Stimulated activated memory B cell treated with anti-CD40 and anti-IgM and Interleukin-4, amounts not matched to agents 10 μg/mL and 1 μg/mL and 100 μg/mL, for 72 hours (primary cell): Measurements from ENCODE around the gene TOMM34.

Experiments used
- ATAC-seq: fragments of 150-1000 bp; cut with Tn5 transposase; 2 replicates; pipeline ENCODE4 v1.10.0; 2021
- H3K27ac Mint-ChIP-seq: one replicate; pipeline ENCODE4 v1.8.0; 2022; ENCODE audit warnings: mild to moderate bottlenecking, mixed read lengths
- H3K27me3 Mint-ChIP-seq: one replicate; pipeline ENCODE4 v1.8.0; 2022; ENCODE audit warnings: mixed read lengths
- H3K36me3 Mint-ChIP-seq: one replicate; pipeline ENCODE4 v1.8.0; 2022; ENCODE audit warnings: mixed read lengths
- H3K4me1 Mint-ChIP-seq: one replicate; pipeline ENCODE4 v1.8.0; 2022; ENCODE audit warnings: mixed read lengths
- H3K4me3 Mint-ChIP-seq: one replicate; pipeline ENCODE4 v1.8.0; 2022; ENCODE audit warnings: mild to moderate bottlenecking, moderate library complexity, mixed read lengths
- H3K9me3 Mint-ChIP-seq: one replicate; pipeline ENCODE4 v1.8.0; 2022; ENCODE audit warnings: mixed read lengths

The TOMM34 gene

GRCh38 chr20:44969300-44969894, 9.2 kb upstream of the TOMM34 start:
- Mint-ChIP-seq H3K4me1 (peaks cover 60% of the 10 kb centered on the region), H3K27me3 (no peaks in the 10 kb centered on the region), H3K4me3 (peak overlapping the region; percentile 94), H3K9me3 (no peaks in the 10 kb centered on the region), H3K27ac (peak overlapping the region; percentile 97), H3K36me3 (peaks cover 58% of the 10 kb centered on the region)
- peak; percentile 35 for ATAC-seq

DNA sequence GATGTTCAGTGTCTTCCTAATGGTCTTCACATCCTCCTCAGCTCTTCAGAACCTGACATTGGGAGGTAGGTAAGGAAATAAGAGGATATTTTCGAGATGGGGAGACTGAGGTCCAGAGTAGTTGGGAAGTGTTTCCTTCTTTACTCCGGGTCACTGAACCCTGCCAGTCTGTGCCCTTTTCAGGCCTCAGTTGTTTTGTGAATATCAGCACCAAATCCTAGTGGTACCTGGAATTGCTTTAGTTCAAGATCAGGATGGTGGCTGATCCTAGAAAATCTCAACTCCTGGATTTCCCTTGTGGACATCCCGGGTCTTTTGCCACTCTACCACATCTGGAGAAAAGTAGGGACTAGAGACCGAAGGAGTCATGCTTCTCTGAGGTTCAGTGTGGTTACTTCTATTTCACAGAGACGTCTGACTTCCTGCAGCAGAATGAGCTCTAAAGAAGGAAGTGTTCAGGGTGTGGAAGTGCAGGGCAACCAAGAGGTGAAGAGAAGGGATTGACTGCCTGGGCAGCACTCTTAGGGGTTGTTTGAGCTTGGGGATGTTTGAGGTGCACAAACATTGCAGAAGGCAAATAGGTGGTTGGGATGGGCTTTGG, 7.1 kb upstream of the TOMM34 start:
- H3K4me3 Mint-ChIP-seq: peak overlapping the region; percentile 94

GRCh38 chr20:44966030-44966961, 6.1 kb upstream of the TOMM34 start, which contains the start of gene STK4:
TSS of gene STK4 (plus strand) at chr20:44966512. CDS start at chr20:44966569, 57 bp downstream.
- Mint-ChIP-seq H3K36me3 (peaks cover 40% of the 10 kb centered on the region), H3K4me3 (peak within 1 kb of the TSS; percentile 94), H3K4me1 (peaks cover 56% of the 10 kb centered on the region), H3K27me3 (no peaks in the 10 kb centered on the region), H3K9me3 (no peaks in the 10 kb centered on the region), H3K27ac (peak within 1 kb of the TSS; percentile 97)
- ATAC-seq: peak; percentile 92

More for the DNA sequence above, 7.1 kb upstream of the TOMM34 start:
- Mint-ChIP-seq H3K27me3 (no peaks in the 10 kb centered on the region), H3K27ac (peak overlapping the region; percentile 97), H3K9me3 (no peaks in the 10 kb centered on the region), H3K36me3 (peaks cover 40% of the 10 kb centered on the region), H3K4me1 (peaks cover 55% of the 10 kb centered on the region)
- peak; percentile 62 for ATAC-seq

DNA sequence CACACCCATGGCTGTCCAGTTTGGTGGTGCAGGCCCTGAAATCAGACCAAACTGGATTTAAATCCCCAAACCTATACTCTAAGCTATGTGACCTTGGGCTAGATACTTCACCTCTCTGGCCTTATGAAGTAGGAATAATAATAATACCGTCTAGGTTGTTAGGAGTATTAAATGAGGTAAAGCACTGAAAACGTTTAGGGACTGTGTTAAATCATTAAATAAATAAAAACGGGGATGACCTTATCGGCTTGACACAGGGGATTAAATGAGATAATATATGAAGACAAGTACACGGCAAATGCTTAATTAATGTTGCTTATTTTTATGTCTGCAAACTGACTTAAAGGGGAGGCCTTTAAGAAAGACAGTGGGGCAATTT, 5.4 kb upstream of the TOMM34 start:
- Mint-ChIP-seq H3K4me3 (peak overlapping the region; percentile 94), H3K27me3 (no peaks in the 10 kb centered on the region), H3K27ac (peak overlapping the region; percentile 97), H3K9me3 (no peaks in the 10 kb centered on the region), H3K4me1 (peaks cover 56% of the 10 kb centered on the region), H3K36me3 (peaks cover 34% of the 10 kb centered on the region)
- ATAC-seq: no peak

DNA sequence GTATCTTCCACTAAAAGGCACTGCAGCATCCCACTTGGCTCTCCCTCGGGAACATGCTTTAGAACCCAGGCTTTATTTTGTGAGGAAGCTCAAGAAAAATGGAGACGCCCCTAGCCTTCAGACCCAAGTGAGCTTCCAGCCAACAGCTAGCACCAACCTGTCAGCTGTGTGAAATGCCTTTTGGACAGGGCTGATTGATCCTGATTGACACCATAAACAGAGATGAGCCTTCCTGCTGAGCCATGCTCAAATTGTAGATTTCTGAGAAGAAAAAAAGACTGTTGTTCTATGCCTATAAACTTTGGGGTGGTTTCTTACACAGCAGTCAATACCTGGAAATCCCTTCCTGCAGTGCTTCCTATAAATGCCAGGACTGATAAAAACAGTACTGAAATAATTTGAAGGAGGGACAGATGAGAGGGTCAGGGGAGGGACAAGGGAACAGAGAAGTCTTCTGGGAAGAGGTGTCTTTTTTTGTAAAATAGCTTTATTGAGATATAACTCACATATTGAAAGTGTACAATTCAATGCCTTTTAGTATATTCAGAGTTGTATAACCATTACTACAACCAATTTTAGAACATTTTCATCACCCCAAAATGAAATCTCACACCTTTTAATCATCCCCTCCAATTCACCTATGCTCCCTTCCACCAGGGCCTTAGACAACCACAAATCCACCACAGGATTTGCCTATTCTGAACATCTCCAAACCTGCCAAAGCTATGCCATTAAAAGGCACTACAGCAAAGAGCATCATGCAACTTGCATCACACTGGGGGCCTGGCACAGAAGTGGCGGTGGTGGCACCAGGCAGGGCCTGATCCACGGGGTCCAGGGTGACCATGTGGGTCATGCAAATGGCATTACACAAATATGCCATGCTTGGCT, 3.4 kb upstream of the TOMM34 start:
- no peak overlapping the region for H3K27ac Mint-ChIP-seq
- H3K36me3 Mint-ChIP-seq: peaks cover 29% of the 10 kb centered on the region
- H3K4me1 Mint-ChIP-seq: peaks cover 59% of the 10 kb centered on the region
- no peaks in the 10 kb centered on the region for H3K9me3 Mint-ChIP-seq
- H3K4me3 Mint-ChIP-seq: no peak overlapping the region
- no peak for ATAC-seq
- no peaks in the 10 kb centered on the region for H3K27me3 Mint-ChIP-seq

- peaks cover 60% of the 10 kb centered on the region for H3K4me1 Mint-ChIP-seq
- no peak overlapping the region for H3K27ac Mint-ChIP-seq
- ATAC-seq: no peak
- H3K36me3 Mint-ChIP-seq: peaks cover 25% of the 10 kb centered on the region
- H3K9me3 Mint-ChIP-seq: no peaks in the 10 kb centered on the region
- no peaks in the 10 kb centered on the region for H3K27me3 Mint-ChIP-seq
- H3K4me3 Mint-ChIP-seq: no peak overlapping the region
Observed at GRCh38 chr20:44962483-44962882, 2.3 kb upstream of the TOMM34 start.

GRCh38 chr20:44961870-44962267, 1.7 kb upstream of the TOMM34 start:
- ATAC-seq: no peak
- no peak overlapping the region for H3K4me3 Mint-ChIP-seq
- H3K36me3 Mint-ChIP-seq: peaks cover 19% of the 10 kb centered on the region
- no peaks in the 10 kb centered on the region for H3K9me3 Mint-ChIP-seq
- no peak overlapping the region for H3K27ac Mint-ChIP-seq
- H3K27me3 Mint-ChIP-seq: no peaks in the 10 kb centered on the region
- peaks cover 61% of the 10 kb centered on the region for H3K4me1 Mint-ChIP-seq

GRCh38 chr20:44961011-44961869, 1.0 kb upstream of the TOMM34 start:
- H3K27ac Mint-ChIP-seq: peak overlapping the region; percentile 89
- H3K9me3 Mint-ChIP-seq: no peaks in the 10 kb centered on the region
- H3K27me3 Mint-ChIP-seq: no peaks in the 10 kb centered on the region
- H3K4me3 Mint-ChIP-seq: no peak overlapping the region
- no peak for ATAC-seq
- peaks cover 67% of the 10 kb centered on the region for H3K4me1 Mint-ChIP-seq
- peaks cover 15% of the 10 kb centered on the region for H3K36me3 Mint-ChIP-seq

DNA sequence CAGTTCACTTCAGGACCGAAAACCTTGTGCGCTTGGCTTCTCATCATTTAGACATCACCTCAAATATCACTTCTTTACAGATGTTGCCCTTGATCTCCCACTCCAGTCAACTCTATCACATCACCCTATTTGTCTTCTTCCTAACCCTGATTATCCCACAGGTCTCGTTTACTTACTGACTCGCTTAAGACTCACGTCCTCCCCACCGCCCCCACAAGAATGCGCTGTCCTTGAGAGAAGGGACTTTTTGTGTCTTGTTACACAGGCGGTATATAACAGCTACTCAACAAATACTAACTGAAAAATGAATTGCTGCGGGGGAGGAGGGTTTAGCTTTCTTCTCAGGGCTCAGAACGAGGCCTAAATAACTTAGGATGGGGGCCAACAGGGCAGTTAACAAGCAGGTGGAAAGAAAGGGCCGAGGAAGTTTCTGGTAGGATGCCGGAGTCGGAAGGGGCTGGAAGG, 527 bp downstream of the TOMM34 start:
- no peaks in the 10 kb centered on the region for H3K9me3 Mint-ChIP-seq
- H3K4me3 Mint-ChIP-seq: peak overlapping the region; percentile 84
- H3K27ac Mint-ChIP-seq: peak overlapping the region; percentile 89
- H3K36me3 Mint-ChIP-seq: peaks cover 27% of the 10 kb centered on the region
- H3K4me1 Mint-ChIP-seq: peaks cover 74% of the 10 kb centered on the region
- no peaks in the 10 kb centered on the region for H3K27me3 Mint-ChIP-seq
- ATAC-seq: peak; percentile 71

DNA sequence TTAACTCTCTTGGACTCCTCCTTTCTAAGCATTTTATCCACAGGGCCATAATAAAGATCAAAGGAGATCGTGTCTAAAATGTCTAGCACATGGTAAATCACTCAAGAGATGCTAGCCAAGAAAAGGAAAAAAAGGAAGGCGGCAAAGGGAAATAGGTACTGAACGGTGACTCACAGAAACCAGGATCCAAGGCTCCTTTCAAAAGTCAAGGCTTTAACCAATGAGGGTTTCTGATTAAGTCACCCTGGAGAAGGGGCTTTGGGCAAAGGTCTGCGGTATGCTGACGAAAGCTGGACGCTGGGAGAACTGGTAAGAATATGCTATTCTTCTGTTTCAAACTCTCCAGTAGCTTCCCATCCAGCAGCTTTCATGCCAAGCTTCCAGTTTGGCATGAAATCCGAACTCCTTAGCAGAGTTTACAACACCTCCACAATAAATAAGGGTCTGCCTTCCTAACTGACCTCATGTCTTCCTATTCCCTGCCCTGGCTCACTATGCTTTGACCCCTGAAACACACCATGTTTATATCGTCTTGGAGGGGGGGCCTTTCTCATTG, 1.0 kb downstream of the TOMM34 start:
- peaks cover 30% of the 10 kb centered on the region for H3K36me3 Mint-ChIP-seq
- H3K9me3 Mint-ChIP-seq: no peaks in the 10 kb centered on the region
- ATAC-seq: no peak
- H3K4me3 Mint-ChIP-seq: peak overlapping the region; percentile 84
- no peaks in the 10 kb centered on the region for H3K27me3 Mint-ChIP-seq
- H3K27ac Mint-ChIP-seq: peak overlapping the region; percentile 89
- H3K4me1 Mint-ChIP-seq: peaks cover 77% of the 10 kb centered on the region

GRCh38 chr20:44958276-44958675, 1.9 kb downstream of the TOMM34 start:
- Mint-ChIP-seq H3K27ac (peak overlapping the region; percentile 89), H3K9me3 (no peaks in the 10 kb centered on the region)

DNA sequence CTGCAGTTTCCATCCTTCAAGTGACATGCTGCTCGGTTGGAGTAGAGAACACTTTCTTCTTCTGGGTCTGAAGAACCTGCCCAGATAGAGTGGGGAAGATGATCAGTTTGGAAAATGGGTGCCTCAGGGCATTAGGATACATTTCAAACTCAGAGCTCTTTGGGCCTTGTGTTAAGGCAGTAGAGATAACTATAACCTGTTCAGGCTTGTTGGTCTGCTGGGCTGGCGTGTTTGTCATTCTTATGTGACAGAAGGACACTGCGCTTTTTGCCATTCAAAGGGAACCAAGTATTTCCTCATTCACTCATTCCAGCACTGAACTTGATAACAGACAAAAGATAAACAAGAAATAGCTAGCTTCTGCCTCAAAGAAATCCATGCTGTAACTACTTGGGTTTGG, 3.8 kb downstream of the TOMM34 start:
- no peak for ATAC-seq
- no peaks in the 10 kb centered on the region for H3K9me3 Mint-ChIP-seq
- peaks cover 58% of the 10 kb centered on the region for H3K36me3 Mint-ChIP-seq
- H3K27ac Mint-ChIP-seq: peak overlapping the region; percentile 64
- H3K4me1 Mint-ChIP-seq: peaks cover 81% of the 10 kb centered on the region
- H3K27me3 Mint-ChIP-seq: no peaks in the 10 kb centered on the region
- H3K4me3 Mint-ChIP-seq: no peak overlapping the region

More at GRCh38 chr20:44958276-44958675, 1.9 kb downstream of the TOMM34 start:
- H3K36me3 Mint-ChIP-seq: peaks cover 39% of the 10 kb centered on the region
- peaks cover 77% of the 10 kb centered on the region for H3K4me1 Mint-ChIP-seq
- H3K4me3 Mint-ChIP-seq: peak overlapping the region; percentile 84
- ATAC-seq: no peak
- H3K27me3 Mint-ChIP-seq: no peaks in the 10 kb centered on the region

GRCh38 chr20:44955270-44955669, 4.9 kb downstream of the TOMM34 start:
- H3K36me3 Mint-ChIP-seq: peaks cover 68% of the 10 kb centered on the region
- no peaks in the 10 kb centered on the region for H3K27me3 Mint-ChIP-seq
- H3K9me3 Mint-ChIP-seq: no peaks in the 10 kb centered on the region
- H3K4me1 Mint-ChIP-seq: peaks cover 69% of the 10 kb centered on the region
- H3K4me3 Mint-ChIP-seq: no peak overlapping the region
- H3K27ac Mint-ChIP-seq: peak overlapping the region; percentile 64
- no peak for ATAC-seq
